Activated CD8-positive, alpha-beta memory T cell treated with anti-CD3 and anti-CD28 coated beads for 1 hour (primary cell): ENCODE data around the gene NEDD8.
"Not testable (repeated sequence)": the region's sequence is repeated elsewhere in the genome, so short reads cannot be mapped to it uniquely, and the experiment has no call there.

ENCODE experiments used
- DNase-seq, 2 donors: peaks; one replicate each; pipeline ENCODE4 v3.0.0-alpha.2; 2020; ENCODE audit warnings: low read depth in 1 of 2; ENCODE audit errors: extremely low read depth in 1 of 2

The NEDD8 gene

GRCh38 chr14:24249230-24250021 is 17.3 kb upstream of the NEDD8 start:
- no peak for DNase-seq

GRCh38 chr14:24247422-24247821 is 15.3 kb upstream of the NEDD8 start:
- DNase-seq: no peak

- no peak for DNase-seq
These were observed 14.6 kb upstream of the NEDD8 start for GRCh38 chr14:24246765-24247212.

- DNase-seq: not testable (repeated sequence)
These were observed 13.2 kb upstream of the NEDD8 start for GRCh38 chr14:24245350-24245749.

- no peak for DNase-seq
These were observed 11.2 kb upstream of the NEDD8 start for GRCh38 chr14:24243336-24243836.

GRCh38 chr14:24241829-24242443 is 9.8 kb upstream of the NEDD8 start:
- DNase-seq: peak; percentile 80 to 87

GRCh38 chr14:24240110-24240918 is 8.1 kb upstream of the NEDD8 start:
- no peak for DNase-seq

- no peak for DNase-seq
These were observed 6.4 kb upstream of the NEDD8 start for GRCh38 chr14:24238527-24239037.

GRCh38 chr14:24238123-24238522 is 6.0 kb upstream of the NEDD8 start:
- no peak for DNase-seq

- DNase-seq: no peak
These were observed 5.3 kb upstream of the NEDD8 start for GRCh38 chr14:24237463-24237955.

GRCh38 chr14:24236689-24237462 is 4.7 kb upstream of the NEDD8 start:
- DNase-seq: no peak

- DNase-seq: no peak
These were observed 3.9 kb upstream of the NEDD8 start for GRCh38 chr14:24235804-24236688.

- no peak for DNase-seq
These were observed 2.2 kb upstream of the NEDD8 start for GRCh38 chr14:24234095-24235005.

- DNase-seq: no peak
These were observed 1.3 kb upstream of the NEDD8 start for GRCh38 chr14:24233538-24233866.

- DNase-seq: no peak
These were observed 724 bp upstream of the NEDD8 start, which contains the start of gene GMPR2 for GRCh38 chr14:24232645-24233537. Gene GMPR2, plus strand, starts transcription at chr14:24232929. Its CDS starts 325 bp downstream, at chr14:24233254.

GRCh38 chr14:24231263-24232120 is 675 bp downstream of the NEDD8 start:
- DNase-seq: no peak
